ENCODE data around the gene EMP1.

The EMP1 gene

GRCh38 chr12:13196130-13196921 lies at the start of gene EMP1:
Gene EMP1, plus strand, starts transcription at chr12:13196726. Its CDS starts 14,785 bp downstream, at chr12:13211511.
- DNase-seq (ENCODE audit: low spot score): peak; percentile 50

GRCh38 chr12:13147688-13148484 lies 48.6 kb upstream of the EMP1 start:
- DNase-seq (ENCODE audit: low spot score): no peak

GRCh38 chr12:13148485-13148847 lies 48.1 kb upstream of the EMP1 start:
- no peak for DNase-seq (ENCODE audit: low spot score)

- no peak for DNase-seq (ENCODE audit: low spot score)
Observed at GRCh38 chr12:13149411-13149810, 47.1 kb upstream of the EMP1 start.

GRCh38 chr12:13152281-13152680 lies 44.2 kb upstream of the EMP1 start:
- no peak for DNase-seq (ENCODE audit: low spot score)

GRCh38 chr12:13152756-13153155 lies 43.8 kb upstream of the EMP1 start:
- no peak for DNase-seq (ENCODE audit: low spot score)

- no peak for DNase-seq (ENCODE audit: low spot score)
Observed at GRCh38 chr12:13153180-13153579, 43.3 kb upstream of the EMP1 start.

- no peak for DNase-seq (ENCODE audit: low spot score)
Observed at GRCh38 chr12:13154027-13154538, 42.4 kb upstream of the EMP1 start.

- no peak for DNase-seq (ENCODE audit: low spot score)
Observed at GRCh38 chr12:13154831-13155230, 41.7 kb upstream of the EMP1 start.

GRCh38 chr12:13156277-13156676 lies 40.2 kb upstream of the EMP1 start:
- DNase-seq (ENCODE audit: low spot score): no peak

GRCh38 chr12:13161172-13161571 lies 35.4 kb upstream of the EMP1 start:
- DNase-seq (ENCODE audit: low spot score): no peak

GRCh38 chr12:13162904-13163303 lies 33.6 kb upstream of the EMP1 start:
- DNase-seq (ENCODE audit: low spot score): no peak

- no peak for DNase-seq (ENCODE audit: low spot score)
Observed at GRCh38 chr12:13163868-13164635, 32.5 kb upstream of the EMP1 start.

GRCh38 chr12:13164921-13165616 lies 31.5 kb upstream of the EMP1 start:
- no peak for DNase-seq (ENCODE audit: low spot score)

GRCh38 chr12:13165617-13166041 lies 30.9 kb upstream of the EMP1 start:
- no peak for DNase-seq (ENCODE audit: low spot score)

GRCh38 chr12:13167226-13167625 lies 29.3 kb upstream of the EMP1 start:
- DNase-seq (ENCODE audit: low spot score): no peak

GRCh38 chr12:13167906-13168305 lies 28.6 kb upstream of the EMP1 start:
- DNase-seq (ENCODE audit: low spot score): no peak

- DNase-seq (ENCODE audit: low spot score): no peak
Observed at GRCh38 chr12:13169272-13169671, 27.3 kb upstream of the EMP1 start.

- DNase-seq (ENCODE audit: low spot score): no peak
Observed at GRCh38 chr12:13170892-13171490, 25.5 kb upstream of the EMP1 start.

- no peak for DNase-seq (ENCODE audit: low spot score)
Observed at GRCh38 chr12:13171921-13172859, 24.3 kb upstream of the EMP1 start.
